ENCODE measurements around the gene GALNT17.

The GALNT17 gene

DNA sequence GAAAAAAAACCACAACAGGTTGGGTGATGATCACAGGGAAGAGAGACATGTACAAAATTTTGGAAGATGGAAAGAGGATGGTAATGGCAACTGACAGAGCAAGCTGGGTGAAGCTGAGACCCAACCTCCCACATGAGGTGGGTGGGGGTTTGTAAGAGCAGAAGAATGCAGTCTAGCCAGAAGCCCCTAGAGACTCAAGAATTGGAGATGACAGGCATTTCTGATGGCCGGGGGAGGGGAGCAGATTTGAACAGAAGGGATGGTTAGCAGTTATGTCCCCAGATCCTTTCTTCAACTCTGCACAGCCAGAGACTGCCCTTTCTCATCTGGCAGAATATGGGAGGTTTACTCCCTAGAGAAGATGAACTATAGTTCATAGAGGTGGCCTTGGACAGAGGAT, 208.0 kb downstream of the GALNT17 start:
- no peak for DNase-seq (ENCODE audit: low read depth)

DNA sequence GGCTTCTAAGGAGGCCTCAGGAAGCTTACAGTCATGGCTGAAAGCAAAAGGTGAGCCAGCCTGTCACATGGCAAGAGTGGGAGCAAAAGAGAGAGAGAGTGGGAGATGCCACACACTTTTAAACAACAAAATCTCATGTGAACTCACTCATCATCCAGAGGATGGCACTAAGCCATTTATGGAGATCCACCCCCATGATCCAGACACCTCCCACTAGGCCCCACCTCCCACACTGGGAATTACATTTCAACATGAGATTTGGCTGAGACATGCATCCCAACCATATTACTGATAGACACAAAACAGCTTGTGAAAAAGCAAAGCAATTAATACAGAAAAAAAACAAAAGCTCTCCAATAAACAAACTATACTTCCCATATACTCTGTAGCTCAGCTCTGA, 210.3 kb downstream of the GALNT17 start:
- no peak for DNase-seq (ENCODE audit: low read depth)

DNA sequence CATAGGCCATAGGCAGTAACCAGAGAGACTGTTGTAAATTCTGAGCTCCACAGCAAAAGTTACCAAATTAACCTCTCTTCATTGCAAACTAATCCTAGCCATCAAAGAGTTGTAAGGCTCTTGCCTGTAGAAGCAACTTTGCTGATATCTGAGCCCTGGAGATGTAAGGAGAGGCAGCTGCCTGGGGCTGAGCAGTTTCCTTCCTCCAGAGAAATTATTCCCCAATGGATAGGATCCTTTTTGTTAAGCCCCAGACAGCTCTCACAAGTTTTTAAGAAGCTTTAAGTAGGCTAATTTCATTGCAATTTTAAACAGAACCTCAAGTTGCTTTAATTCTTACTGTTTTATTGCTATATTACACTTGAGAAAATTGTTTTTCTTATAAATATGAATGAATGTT, 211.1 kb downstream of the GALNT17 start:
- no peak for DNase-seq (ENCODE audit: low read depth)

DNA sequence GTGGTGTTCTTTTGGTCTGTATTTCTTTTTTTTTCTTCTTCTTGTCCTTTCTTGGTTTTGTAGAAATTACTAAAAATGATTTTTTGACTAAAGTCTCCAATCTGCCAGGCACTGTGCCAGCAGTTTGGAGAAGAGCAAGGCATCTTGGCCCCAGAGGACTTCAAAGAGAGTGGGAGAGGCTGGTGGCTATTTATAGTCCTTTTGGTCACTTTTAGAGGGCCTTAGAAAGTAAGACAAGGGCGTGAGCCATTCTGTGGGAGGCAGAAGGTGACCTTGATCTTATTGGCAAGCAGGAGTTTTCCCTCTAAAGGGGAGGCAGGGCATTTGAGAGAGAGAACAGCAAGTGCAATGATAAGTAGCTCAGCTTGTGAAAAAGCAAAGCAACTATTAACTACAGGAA, 211.9 kb downstream of the GALNT17 start:
- DNase-seq (ENCODE audit: low read depth) = no peak

DNA sequence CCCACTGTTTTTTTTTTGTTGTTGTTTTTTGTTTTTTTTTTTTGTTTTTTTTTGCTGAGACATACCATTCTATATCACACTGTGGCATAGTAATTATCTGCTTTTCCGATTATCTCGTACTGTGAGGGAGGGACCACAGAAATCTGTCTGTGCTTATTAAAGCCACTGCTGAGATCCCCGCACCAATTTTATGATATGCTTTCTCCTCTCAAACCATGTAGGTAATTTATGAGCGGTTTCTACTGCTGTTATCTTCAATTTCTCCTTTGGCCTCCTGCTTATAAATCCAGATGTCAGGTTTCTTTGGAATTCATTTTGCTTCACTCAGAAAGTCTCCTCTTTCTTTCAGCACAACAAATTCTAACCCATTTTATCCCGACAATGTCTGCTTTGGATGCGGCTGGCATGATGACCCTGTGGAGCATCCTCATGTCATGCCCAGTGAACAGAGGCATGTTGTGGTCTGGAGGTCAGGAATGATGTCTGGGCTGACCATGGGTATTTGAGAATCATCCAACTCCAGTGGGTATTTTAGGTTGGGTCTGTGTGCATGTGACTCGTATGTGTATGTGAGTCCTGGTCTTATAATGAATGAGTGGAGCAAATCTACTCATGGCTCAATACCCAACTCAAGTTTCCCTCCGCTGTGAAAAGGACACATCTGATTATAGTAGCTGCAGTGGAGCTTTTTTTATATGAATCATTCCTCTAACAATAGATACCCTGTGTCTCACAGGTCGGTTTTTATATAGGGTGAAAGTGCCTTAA, 213.4 kb downstream of the GALNT17 start:
- no peak for DNase-seq (ENCODE audit: low read depth)

DNA sequence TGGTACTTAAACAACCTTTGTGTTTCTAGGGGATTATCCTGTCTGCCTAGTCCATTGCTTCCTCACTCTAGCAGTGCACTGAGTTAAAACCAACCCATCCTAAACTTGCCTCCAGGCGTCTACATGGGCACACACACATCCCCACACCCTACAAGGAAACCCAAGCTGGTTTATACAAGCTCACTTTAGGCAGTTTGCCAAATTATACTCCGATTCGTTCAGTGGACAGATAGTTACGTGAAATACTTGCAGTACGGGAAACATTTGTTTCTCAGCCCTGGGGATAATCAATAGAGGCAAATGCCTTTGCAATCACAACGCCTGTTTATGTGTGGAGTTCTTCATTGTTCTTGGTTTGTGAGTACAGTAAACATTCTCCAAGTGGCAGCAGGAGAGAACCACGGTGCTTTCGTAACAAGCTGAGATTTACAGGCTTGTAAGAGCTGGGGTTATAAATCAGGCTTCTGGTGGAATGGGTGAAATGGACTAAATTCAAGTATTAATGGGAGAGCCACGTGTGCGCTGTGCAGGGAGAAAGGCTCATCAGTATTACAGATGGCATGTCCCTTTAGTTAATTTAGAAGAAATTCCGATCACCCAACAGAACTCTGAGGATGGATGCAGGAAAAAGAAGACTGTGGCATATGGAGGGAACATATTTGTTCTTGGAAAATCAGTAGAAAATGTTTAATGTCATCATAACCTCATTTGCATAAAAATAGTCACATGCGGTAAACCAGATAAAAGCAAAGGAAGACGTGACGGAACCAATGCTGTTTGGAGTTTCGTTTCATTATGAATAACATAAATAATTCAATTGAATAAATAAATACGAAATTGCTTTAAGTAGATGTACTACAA, 217.1 kb downstream of the GALNT17 start:
- DNase-seq (ENCODE audit: low read depth) = no peak

DNA sequence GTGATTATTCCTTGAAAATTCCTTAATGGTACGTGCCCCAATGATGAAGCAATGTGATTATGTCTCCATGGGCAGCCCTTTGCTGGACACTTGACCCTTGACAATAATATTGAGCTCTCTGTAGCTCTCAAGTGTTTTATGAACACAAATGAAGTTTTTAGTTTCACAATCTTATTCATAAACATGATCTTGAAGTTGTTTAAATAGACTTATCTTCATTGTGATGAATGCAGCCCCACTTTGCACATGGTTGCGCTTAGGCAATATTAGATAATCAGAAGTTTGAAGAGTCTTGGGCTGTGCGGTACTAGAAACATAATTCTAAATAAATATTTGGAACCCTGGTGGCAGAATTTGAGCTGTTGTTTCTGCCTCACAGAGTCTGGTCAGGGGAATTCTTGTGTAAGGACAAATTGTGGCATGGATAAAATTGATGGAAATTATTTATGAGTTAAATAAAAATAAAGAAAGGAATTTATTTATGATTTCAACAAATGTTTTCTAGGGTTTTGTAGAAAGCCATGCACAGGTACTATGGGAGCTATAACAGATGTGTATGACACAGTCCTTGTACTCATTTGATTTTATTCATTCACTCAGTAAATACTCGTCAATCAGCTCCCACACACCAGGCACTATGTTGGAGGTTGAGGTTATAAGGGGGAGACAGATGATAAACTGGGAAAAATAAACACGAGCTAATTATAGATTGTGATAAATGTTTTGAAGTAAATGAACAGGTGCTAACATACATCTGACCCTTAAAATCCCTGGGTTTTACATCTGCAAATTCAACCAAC, 217.9 kb downstream of the GALNT17 start:
- no peak for DNase-seq (ENCODE audit: low read depth)

DNA sequence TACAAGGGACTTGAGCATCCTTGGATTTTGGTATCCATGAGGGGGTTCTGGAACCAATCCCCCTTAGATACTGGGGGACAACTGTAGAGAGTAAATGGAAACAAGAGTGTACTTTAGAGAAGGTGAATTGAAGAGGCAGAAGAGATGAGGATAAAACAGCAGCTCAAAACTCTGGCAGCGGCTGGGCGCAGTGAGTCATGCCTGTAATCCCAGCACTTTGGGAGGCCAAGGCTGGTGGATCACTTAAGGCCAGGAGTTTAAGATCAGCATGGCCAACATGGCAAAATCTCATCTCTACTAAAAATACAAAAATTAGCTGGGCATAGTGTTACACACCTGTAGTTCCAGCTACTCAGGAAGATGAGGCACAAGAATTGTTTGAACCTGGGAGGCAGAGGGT, 218.7 kb downstream of the GALNT17 start:
- no peak for DNase-seq (ENCODE audit: low read depth)

DNA sequence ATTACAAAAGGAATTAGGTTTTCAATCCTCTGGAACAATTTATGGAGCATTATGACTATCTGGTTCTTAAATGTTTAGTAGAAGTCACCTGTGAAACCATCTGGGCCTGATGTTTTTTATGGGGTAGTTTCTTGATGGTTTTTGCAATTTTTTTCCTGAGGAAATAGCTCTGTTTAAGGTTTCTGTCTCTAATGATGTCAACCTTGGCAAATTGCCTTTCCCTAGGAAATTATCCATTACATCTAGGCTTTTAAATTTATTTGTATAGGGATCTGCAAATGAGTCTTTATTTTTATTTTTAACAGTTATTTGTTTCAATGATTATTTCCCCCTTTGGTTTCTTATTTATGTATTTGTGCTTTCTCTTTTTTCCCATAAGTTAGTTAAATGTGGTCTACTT, 222.8 kb downstream of the GALNT17 start:
- DNase-seq (ENCODE audit: low read depth) = no peak

DNA sequence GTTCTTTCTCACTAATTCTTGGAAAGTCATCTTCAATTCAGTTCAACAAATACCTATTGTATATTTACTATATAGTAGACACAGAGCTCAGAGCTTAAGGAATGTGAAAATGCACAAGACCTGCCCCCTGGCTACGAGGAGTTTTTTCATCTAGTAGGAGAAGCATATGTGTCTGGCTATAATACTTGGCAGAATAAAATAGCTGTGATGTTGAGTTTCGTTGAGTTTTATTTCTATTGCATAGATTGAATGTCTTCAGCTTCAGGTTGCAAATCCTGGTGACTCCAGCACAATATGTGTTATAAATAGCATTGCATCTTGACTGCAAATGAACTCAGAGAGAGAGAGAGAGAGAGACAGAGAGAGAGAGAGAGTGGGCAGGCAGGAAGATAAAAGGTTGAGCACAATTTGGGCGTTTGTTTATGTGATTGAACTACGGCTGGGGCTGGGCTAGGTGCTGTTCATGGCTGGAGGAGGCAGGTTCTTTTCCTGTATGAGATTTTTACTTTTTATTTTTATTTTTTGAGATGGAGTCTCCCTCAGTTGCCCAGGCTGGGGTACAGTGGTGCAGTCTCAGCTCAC, 229.6 kb downstream of the GALNT17 start:
- DNase-seq (ENCODE audit: low read depth) = no peak

DNA sequence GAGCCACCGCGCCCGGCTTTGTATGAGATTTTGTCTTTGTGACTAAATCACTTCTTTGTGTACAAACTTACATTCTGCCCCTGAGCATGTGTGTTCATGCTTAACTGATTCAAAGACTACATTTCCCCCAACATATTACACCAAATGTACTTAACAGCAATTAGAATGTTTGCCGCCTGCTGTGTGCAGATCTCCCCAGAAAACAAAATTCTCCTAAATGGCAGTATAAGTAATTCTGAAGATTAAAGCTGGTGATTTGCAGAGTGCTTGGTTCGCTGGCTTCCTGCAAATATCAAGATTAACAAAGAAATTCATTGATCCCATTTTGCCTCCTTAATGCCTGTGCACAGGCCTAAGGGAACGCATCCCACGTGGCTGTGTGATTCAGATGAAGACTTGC, 230.3 kb downstream of the GALNT17 start:
- DNase-seq (ENCODE audit: low read depth) = no peak

DNA sequence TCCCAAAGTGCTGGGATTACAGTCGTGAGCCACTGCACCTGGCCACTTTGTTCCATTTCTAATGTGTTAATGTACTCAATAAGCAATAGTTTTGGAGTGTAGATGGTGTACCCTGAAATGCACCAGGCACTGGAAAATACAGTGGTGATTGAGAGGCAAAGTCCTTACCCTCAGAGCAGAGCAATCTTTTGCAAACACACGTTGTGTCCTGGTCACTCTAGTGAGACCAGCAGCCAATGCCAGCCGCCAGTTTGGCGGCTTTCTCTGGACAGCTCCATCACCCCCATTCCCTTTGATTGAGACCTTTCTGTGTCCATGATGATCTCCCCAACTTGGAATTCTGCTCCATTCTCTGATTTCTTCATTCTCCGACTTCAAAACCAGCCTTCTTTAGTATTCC, 231.3 kb downstream of the GALNT17 start:
- no peak for DNase-seq (ENCODE audit: low read depth)

DNA sequence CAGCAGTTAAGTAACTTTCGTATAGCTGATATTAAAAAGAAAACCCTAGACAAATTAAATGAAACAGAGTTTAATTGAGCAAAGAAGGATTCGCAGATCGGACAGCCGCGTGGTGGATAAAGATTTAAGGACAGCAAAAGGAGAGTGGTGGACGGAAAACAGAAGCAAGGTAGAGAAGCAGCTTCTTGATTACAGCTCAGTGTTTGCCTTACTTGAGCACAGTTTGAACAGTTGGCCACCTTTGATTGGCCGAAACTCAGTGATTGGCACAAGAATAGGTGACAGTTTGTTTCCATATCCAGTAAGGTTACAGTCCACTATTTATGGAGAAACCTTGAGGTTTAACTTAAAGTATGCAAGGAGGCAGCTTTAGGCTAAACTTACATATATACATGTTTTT, 231.7 kb downstream of the GALNT17 start:
- no peak for DNase-seq (ENCODE audit: low read depth)

DNA sequence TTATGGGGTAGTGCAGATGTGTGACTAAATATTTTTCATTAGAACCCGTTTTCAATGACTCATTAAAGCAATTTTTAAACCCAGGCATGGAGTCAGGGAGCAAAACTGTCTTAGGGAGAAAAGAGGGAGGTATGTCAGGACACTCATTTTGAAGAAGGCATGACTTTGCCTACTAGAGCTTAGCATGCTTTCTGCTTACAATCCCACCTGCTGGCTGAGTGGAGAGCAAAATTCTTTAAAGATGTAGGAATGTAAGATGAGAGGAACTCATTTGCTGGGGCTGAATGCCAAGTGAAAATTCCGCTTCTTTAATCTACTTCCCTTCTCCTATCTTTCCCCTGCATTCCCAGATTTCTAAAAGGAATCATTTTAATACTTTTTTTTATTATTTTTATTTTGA, 232.6 kb downstream of the GALNT17 start:
- DNase-seq (ENCODE audit: low read depth) = no peak

DNA sequence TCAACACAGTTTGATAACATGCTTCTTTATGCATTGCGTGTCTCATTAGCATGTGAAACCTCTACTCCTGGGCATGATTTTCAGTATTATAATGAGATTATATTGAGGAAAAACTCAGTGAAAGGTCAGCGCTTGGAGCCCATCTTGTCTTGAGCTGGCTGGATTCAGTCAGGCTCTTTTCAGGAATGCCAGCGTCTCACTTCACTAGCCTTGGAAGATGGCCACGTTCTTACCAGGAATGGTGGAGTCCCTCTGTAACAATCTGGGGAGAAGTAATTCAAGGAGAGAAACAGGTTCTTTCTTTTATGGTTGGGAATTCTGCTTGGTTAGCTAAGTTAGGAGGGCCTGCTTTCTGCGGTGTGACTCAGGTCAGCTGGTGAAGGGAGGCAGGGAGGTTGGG, 241.0 kb downstream of the GALNT17 start:
- DNase-seq (ENCODE audit: low read depth) = no peak

DNA sequence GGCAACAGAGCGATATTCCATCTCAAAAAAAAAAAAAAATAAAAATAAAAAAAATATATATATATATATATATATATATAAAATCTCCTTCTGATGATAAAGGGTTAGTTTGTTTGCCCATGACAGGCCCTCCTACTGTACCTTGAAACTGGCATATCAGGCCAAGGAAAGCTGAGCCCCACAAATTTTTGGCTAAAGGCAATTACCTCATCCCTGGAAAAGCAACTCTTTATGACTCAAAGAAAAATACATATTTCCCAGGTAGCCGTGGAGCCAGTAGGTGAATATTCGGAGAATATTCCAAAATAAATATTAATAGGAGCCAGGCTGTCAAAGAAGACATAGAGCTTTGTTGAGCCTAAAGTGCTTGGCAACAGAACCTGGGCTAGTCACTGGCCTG, 245.1 kb downstream of the GALNT17 start:
- no peak for DNase-seq (ENCODE audit: low read depth)

DNA sequence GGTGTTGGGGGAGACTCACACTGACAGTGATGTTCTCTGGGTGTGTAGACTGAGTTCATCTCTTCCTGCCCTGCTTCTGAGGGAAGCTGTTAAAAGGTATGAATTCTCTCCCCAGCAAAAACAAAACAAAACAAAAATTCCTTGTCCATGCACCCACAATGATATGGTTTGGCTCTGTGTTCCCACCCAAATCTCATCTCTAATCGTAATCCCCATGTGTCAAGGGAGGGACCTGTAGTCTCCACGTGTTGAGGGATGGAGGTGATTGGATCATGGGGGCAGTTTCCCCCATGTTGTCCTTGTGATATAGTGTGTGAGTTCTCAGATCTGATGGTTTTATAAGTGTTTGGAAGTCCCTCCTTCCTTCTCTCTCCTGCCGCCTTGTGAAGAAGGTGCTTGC, 245.5 kb downstream of the GALNT17 start:
- DNase-seq (ENCODE audit: low read depth) = no peak

DNA sequence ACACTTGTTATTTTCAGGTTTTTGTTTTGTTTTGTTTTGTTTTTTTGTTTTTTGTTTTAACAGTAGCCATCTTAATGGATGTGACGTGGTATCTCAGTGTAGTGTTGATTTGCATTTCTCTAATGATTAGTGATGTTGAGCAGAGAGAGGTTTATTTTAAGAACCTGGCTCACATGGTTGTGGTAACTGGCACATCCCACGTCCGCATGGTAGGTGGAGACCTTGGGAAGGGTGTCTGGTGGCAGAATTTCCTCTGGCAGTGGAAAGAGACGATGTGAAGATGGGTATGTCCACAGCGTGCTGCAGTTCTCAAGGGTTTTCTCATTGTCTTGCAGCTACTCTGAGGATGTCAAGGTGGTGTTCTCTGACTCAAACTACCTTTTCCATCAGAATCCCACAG, 252.2 kb downstream of the GALNT17 start:
- no peak for DNase-seq (ENCODE audit: low read depth)

DNA sequence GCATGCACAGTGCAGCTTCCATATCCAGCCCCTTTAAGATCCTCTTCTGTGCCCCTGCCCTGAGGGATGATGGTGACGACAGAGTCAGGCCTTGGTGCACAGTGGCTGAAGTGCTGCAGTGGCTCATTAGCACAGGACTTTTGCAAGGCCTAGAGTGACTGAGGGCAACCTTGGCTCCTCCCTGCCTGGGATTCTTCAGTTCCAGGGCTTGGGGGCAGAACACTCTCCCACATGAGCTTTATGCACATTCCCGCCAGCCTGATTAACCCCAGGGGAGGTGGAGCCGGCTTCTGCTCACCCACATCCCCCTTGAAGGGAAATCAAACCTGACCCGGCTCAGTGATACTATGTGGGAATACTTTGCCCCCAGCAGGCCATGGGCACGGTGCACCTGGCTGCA, 253.4 kb downstream of the GALNT17 start:
- DNase-seq (ENCODE audit: low read depth) = no peak

DNA sequence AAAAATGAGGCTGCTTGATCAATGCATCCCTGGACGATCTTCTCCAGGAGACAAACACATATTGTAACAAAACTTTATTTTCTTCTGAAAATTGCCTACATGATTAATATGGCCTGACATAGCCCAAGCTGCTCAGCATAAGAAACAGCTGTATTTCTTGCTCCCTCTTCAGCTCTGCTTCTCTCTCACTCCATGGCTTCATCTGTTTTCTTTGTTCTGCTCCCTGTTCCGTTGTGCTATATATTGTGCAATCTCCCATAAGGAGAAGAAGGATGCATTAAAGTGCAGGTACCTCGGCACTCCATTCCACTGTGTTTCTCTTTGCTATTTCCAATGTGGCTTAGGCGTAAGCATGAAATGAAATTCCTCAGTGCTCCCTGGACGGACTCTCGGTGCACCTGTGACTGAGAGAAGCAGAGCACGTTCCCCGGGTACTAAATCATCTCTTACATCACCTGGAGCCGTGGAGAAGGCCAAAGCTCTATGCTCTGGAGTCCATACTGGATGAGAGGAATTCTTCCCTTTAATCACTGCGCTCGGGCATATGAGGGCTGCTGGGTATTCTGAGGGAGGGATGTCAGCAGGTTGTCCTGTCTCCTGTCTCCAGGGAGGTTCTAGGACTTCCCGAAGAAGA, 254.3 kb downstream of the GALNT17 start:
- DNase-seq (ENCODE audit: low read depth) = no peak

DNA sequence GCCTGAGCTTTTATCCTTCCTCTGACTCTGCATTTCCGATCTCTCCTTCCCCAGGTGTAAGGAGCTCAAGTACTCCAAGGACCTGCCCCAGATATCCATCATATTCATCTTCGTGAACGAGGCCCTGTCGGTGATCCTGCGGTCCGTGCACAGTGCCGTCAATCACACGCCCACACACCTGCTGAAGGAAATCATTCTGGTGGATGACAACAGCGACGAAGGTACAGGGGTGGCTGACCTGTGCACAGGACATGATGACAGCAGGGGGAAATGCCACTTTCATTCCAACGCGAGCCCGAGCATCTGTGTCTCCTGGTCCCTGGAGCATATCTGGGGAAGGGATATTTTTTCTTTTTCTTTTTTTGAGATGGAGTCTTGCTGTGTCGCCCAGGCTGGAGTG, 256.2 kb downstream of the GALNT17 start:
- DNase-seq (ENCODE audit: low read depth) = no peak

DNA sequence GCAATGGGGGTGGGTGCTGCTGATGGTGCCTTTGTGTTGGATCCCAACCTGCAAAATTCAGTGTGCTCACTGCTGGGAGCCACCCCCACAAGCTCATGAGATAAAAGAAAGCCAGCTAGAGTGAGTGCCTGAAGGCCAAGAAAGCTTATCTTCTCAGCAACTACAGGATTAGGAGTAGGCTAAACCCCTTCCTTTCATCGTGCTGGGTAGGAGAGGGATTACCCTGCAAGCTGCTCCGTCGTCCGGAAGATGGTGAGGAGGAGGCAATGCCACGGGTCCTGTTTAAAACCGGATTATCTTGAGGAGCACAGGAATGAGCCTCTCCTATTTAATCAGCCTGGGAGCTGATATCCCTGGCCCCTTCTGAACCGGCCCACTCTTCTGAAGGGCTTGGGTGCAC, 258.0 kb downstream of the GALNT17 start:
- no peak for DNase-seq (ENCODE audit: low read depth)
